CD4-positive, alpha-beta T cell treated with Interleukin-21 for 1 hour (primary cell): ENCODE results near the gene ATP8A2.
"Not testable (repeated sequence)": the region's sequence is repeated elsewhere in the genome, so short reads cannot be mapped to it uniquely, and the experiment has no call there.

Experiments
- DNase-seq: peaks from one replicate; pipeline ENCODE4 v3.0.0-alpha.2; 2020

ATP8A2 gene

GRCh38 chr13:25939961-25940687 lies 568.4 kb downstream of the ATP8A2 start:
- DNase-seq, result no peak

GRCh38 chr13:25943081-25943480 lies 571.3 kb downstream of the ATP8A2 start:
- DNase-seq, result no peak

GRCh38 chr13:25943658-25944057 lies 571.9 kb downstream of the ATP8A2 start:
- DNase-seq, result no peak

GRCh38 chr13:25945596-25945995 lies 573.8 kb downstream of the ATP8A2 start:
- DNase-seq, result no peak

GRCh38 chr13:25946321-25946720 lies 574.5 kb downstream of the ATP8A2 start:
- DNase-seq, result no peak

GRCh38 chr13:25948910-25949309 lies 577.1 kb downstream of the ATP8A2 start:
- DNase-seq, result no peak

GRCh38 chr13:25951831-25952230 lies 580.1 kb downstream of the ATP8A2 start:
- DNase-seq, result no peak

- DNase-seq, result not testable (repeated sequence)
These were observed 582.3 kb downstream of the ATP8A2 start for GRCh38 chr13:25954080-25954479.

GRCh38 chr13:25954943-25955342 lies 583.2 kb downstream of the ATP8A2 start:
- DNase-seq, result not testable (repeated sequence)

- DNase-seq, result no peak
These were observed 587.2 kb downstream of the ATP8A2 start for GRCh38 chr13:25958986-25959385.

GRCh38 chr13:25961294-25961693 lies 589.5 kb downstream of the ATP8A2 start:
- DNase-seq, result no peak

- no peak for DNase-seq
These were observed 591.9 kb downstream of the ATP8A2 start for GRCh38 chr13:25963674-25964073.

GRCh38 chr13:25965596-25965995 lies 593.8 kb downstream of the ATP8A2 start:
- DNase-seq, result no peak

GRCh38 chr13:25966086-25966485 lies 594.3 kb downstream of the ATP8A2 start:
- no peak for DNase-seq

- no peak for DNase-seq
These were observed 595.4 kb downstream of the ATP8A2 start for GRCh38 chr13:25967144-25967543.

GRCh38 chr13:25971047-25971446 lies 599.3 kb downstream of the ATP8A2 start:
- no peak for DNase-seq

- peak; percentile 57 for DNase-seq
These were observed 599.8 kb downstream of the ATP8A2 start for GRCh38 chr13:25971459-25972145.

- DNase-seq, result no peak
These were observed 601.3 kb downstream of the ATP8A2 start for GRCh38 chr13:25973085-25973484.

- peak; percentile 44 for DNase-seq
These were observed 601.8 kb downstream of the ATP8A2 start for GRCh38 chr13:25973576-25973975.

- DNase-seq, result no peak
These were observed 605.4 kb downstream of the ATP8A2 start for GRCh38 chr13:25977216-25977615.

- no peak for DNase-seq
These were observed 605.9 kb downstream of the ATP8A2 start for GRCh38 chr13:25977671-25978070.

- no peak for DNase-seq
These were observed 607.2 kb downstream of the ATP8A2 start for GRCh38 chr13:25978961-25979360.

GRCh38 chr13:25979371-25979770 lies 607.6 kb downstream of the ATP8A2 start:
- DNase-seq, result no peak

- no peak for DNase-seq
These were observed 608.5 kb downstream of the ATP8A2 start for GRCh38 chr13:25980255-25980654.

- DNase-seq, result no peak
These were observed 609.3 kb downstream of the ATP8A2 start for GRCh38 chr13:25981060-25981459.
